ENCODE data around the gene BCL11B. TPM values are rescaled to one million over a fixed set of nuclear protein-coding genes. Genes with fewer than 3 reads are reported as not detected.

The BCL11B gene
- total and polyA plus RNA-seq, 9 of the 15 experiments (the other 6 are each of a cell fraction or from before 2014, with no cell fraction given), result 0.09 TPM; not detected in 8

DNA sequence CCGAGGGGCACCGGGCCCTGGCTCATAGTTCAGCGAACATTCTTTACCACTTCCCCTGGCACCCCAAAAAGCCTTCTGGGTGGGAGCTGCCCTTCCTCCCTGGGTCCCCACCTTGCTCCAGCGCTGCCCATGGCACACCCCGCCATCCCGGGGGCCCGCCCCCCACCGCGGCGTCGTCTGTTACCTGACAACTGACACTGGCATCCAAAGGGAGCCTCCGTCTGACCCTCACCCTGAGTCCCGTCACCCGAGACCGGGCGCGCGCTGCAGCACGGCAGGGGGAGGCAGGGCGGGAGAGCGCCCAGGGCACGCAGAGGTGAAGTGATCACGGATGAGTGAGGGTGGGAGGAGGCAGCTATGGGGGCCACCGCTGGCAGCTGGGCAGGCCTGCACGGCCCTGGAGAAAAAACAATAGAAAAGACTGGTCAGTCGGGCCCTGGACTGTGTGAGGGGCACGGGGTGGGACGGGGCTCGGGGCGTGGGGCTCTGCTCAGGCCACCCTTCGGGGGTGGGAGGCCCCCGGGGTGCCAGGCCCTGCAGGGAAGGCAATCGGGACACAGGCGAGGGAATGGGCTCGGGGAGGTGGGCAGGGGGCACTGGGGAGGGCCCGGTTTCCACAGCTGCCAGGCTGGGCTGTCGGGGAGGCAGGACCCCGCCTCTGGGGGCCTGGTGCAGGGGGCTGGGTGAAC is 40.7 kb downstream of the BCL11B start:
- no peaks in the 10 kb centered on the region for H3K79me2 ChIP-seq (ENCODE audit: control insufficient read depth, insufficient read depth, low read length)
- FAIRE-seq (no peak), DNase-seq (ENCODE audit: extremely low read depth in 1 of 4, low spot score in 3 of 4) (no peak), ATAC-seq (no peak)
- in situ Hi-C loops (cut with MboI), result no loop called here
- H3K36me3 ChIP-seq (ENCODE audit: control insufficient read depth, insufficient read depth, low read length), result no peaks in the 10 kb centered on the region
- H4K20me1 ChIP-seq (replicated peaks; ENCODE audit: control insufficient read depth, insufficient read depth, low read length), result no peaks in the 10 kb centered on the region
- ChIA-PET POLR2A (no interaction called here), CTCF (ENCODE audit: low intra/inter-chr PET ratio) (no interaction called here)
- H3K4me2 ChIP-seq (ENCODE audit: insufficient read depth, low read length), result no peak overlapping the region
- H3K4me3 ChIP-seq, result no peak overlapping the region
- peaks cover 0 to 3% of the 10 kb centered on the region in 2 experiments; a peak in 1 of 5 replicates for H3K4me1 ChIP-seq (replicated peaks in 1 of 2; ENCODE audit: control insufficient read depth in 2 of 2, insufficient read depth in 2 of 2, low read length in 2 of 2)
- H3K9me3 ChIP-seq (replicated peaks; ENCODE audit: control insufficient read depth, insufficient read depth, low read depth, low read length), result no peaks in the 10 kb centered on the region
- WGBS (ENCODE audit: insufficient coverage, low coverage, missing lambda C conversion rate), result 0% methylated on average over 13 of the region's 38 CpGs
- no peak overlapping the region for H3K9ac ChIP-seq (ENCODE audit: insufficient read depth in 1 of 2, low read depth in 2 of 2, low read length in 2 of 2)
- intact Hi-C loops (cut with micrococcal nuclease), result no loop called here
- H3K27me3 ChIP-seq (ENCODE audit: control insufficient read depth in 2 of 2, insufficient read depth in 2 of 2, low read length in 2 of 2), result peaks cover 0 to 7% of the 10 kb centered on the region in 2 experiments; a peak in 1 of 5 replicates
- H3K27ac ChIP-seq (ENCODE audit: extremely low read depth, low read depth, low read length), result no peak overlapping the region
- no peak for TF ChIP-seq ZNF75A (CRISPR knock-in tag; IDR thresholded peaks at IDR 0.05)
- TF ChIP-seq PML (IDR thresholded peaks at IDR 0.05; ENCODE audit: low read length), result no peak
- no TSS peak for BruUV-seq (replicated peaks)
- no peak overlapping the region for H2AFZ ChIP-seq (ENCODE audit: low read depth, low read length)
- H3K9me1 ChIP-seq (ENCODE audit: control insufficient read depth, insufficient read depth, low read length), result no peaks in the 10 kb centered on the region

- DNase-seq (ENCODE audit: extremely low read depth in 1 of 4, low spot score in 3 of 4), result peak; percentile 9 to 26 (median 18)
- in situ Hi-C loops (cut with MboI) (no loop called here), intact Hi-C loops (cut with micrococcal nuclease) (no loop called here)
- ChIA-PET CTCF (ENCODE audit: low intra/inter-chr PET ratio) (no interaction called here), POLR2A (no interaction called here)
- ATAC-seq, result peak; percentile 44; the same call in 2 of the 3 replicates
- H3K9me1 ChIP-seq (ENCODE audit: control insufficient read depth, insufficient read depth, low read length), result no peaks in the 10 kb centered on the region
- H3K79me2 ChIP-seq (ENCODE audit: control insufficient read depth, insufficient read depth, low read length), result no peaks in the 10 kb centered on the region
- BruUV-seq (replicated peaks), result no TSS peak
- no peak overlapping the region for H2AFZ ChIP-seq (ENCODE audit: low read depth, low read length)
- no peak overlapping the region for H3K4me2 ChIP-seq (ENCODE audit: insufficient read depth, low read length)
- no peak overlapping the region for H3K4me3 ChIP-seq
- no peak overlapping the region for H3K27ac ChIP-seq (ENCODE audit: extremely low read depth, low read depth, low read length)
- H3K4me1 ChIP-seq (replicated peaks in 1 of 2; ENCODE audit: control insufficient read depth in 2 of 2, insufficient read depth in 2 of 2, low read length in 2 of 2), result 0 out of 5 replicates have a peak, but pooled peaks cover 0 to 3% of the 10 kb centered on the region in 2 experiments
- FAIRE-seq, result no peak
- H3K9me3 ChIP-seq (replicated peaks; ENCODE audit: control insufficient read depth, insufficient read depth, low read depth, low read length), result no peaks in the 10 kb centered on the region
- H3K27me3 ChIP-seq (ENCODE audit: control insufficient read depth in 2 of 2, insufficient read depth in 2 of 2, low read length in 2 of 2), result peaks cover 0 to 13% of the 10 kb centered on the region in 2 experiments; a peak in 1 of 5 replicates
- no peak overlapping the region for H3K9ac ChIP-seq (ENCODE audit: insufficient read depth in 1 of 2, low read depth in 2 of 2, low read length in 2 of 2)
- no peaks in the 10 kb centered on the region for H4K20me1 ChIP-seq (replicated peaks; ENCODE audit: control insufficient read depth, insufficient read depth, low read length)
- no peaks in the 10 kb centered on the region for H3K36me3 ChIP-seq (ENCODE audit: control insufficient read depth, insufficient read depth, low read length)
- WGBS (ENCODE audit: insufficient coverage, low coverage, missing lambda C conversion rate), result 1% methylated on average over 17 of the region's 23 CpGs
- TF ChIP-seq NFE2 (IDR thresholded peaks at IDR 0.05; ENCODE audit: low read depth) (peak; percentile 37; the same call in 1 of the 2 replicates), ARHGAP35 (IDR thresholded peaks at IDR 0.05; ENCODE audit: partially characterized antibody) (no peak), PATZ1 (CRISPR knock-in tag; IDR thresholded peaks at IDR 0.05; ENCODE audit: borderline replicate concordance) (no peak)
- TF ChIP-seq, protein P1, sequence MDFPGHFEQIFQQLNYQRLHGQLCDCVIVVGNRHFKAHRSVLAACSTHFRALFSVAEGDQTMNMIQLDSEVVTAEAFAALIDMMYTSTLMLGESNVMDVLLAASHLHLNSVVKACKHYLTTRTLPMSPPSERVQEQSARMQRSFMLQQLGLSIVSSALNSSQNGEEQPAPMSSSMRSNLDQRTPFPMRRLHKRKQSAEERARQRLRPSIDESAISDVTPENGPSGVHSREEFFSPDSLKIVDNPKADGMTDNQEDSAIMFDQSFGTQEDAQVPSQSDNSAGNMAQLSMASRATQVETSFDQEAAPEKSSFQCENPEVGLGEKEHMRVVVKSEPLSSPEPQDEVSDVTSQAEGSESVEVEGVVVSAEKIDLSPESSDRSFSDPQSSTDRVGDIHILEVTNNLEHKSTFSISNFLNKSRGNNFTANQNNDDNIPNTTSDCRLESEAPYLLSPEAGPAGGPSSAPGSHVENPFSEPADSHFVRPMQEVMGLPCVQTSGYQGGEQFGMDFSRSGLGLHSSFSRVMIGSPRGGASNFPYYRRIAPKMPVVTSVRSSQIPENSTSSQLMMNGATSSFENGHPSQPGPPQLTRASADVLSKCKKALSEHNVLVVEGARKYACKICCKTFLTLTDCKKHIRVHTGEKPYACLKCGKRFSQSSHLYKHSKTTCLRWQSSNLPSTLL (IDR thresholded peaks at IDR 0.05), result no peak
- TF ChIP-seq, protein P2, sequence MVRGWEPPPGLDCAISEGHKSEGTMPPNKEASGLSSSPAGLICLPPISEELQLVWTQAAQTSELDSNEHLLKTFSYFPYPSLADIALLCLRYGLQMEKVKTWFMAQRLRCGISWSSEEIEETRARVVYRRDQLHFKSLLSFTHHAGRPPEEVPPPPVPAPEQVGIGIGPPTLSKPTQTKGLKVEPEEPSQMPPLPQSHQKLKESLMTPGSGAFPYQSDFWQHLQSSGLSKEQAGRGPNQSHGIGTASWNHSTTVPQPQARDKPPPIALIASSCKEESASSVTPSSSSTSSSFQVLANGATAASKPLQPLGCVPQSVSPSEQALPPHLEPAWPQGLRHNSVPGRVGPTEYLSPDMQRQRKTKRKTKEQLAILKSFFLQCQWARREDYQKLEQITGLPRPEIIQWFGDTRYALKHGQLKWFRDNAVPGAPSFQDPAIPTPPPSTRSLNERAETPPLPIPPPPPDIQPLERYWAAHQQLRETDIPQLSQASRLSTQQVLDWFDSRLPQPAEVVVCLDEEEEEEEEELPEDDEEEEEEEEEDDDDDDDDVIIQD (CRISPR knock-in tag; IDR thresholded peaks at IDR 0.05), result no peak
Measured at GRCh38 chr14:99230208-99231151, 41.5 kb downstream of the BCL11B start.
